ENCODE results near the gene COL21A1. TPM values are rescaled to one million over a fixed set of nuclear protein-coding genes. Genes with fewer than 3 reads are reported as not detected.

COL21A1 gene
- total RNA-seq, 2 experiments from 2014 or later = not detected

GRCh38 chr6:56282391-56282790 lies 35.0 kb upstream of the COL21A1 start:
- H3K27ac Mint-ChIP-seq = no peak overlapping the region

GRCh38 chr6:56280126-56280525 lies 32.7 kb upstream of the COL21A1 start:
- Histone ChIP-seq H3K36me3 (ENCODE audit: insufficient read depth, low read length) (no peaks in the 10 kb centered on the region), H3K27me3 (ENCODE audit: control insufficient read depth in 1 of 2, insufficient read depth in 2 of 2, low read length in 2 of 2) (no peaks in the 10 kb centered on the region), H3K27ac (ENCODE audit: low read depth in 1 of 2, low read length in 2 of 2) (no peak overlapping the region), H3K4me1 (ENCODE audit: insufficient read depth, low read length) (no peaks in the 10 kb centered on the region), H3K4me3 (ENCODE audit: low read length) (no peak overlapping the region), H3K9me3 (ENCODE audit: control insufficient read depth in 1 of 2, insufficient read depth in 1 of 2, low read length in 2 of 2) (peaks cover 0 to 3% of the 10 kb centered on the region in 2 experiments)
- intact Hi-C loops (cut with DNase I, micrococcal nuclease) = no loop called here
- H3K4me1 Mint-ChIP-seq (ENCODE audit: low read depth) = no peaks in the 10 kb centered on the region
- TF ChIP-seq, protein P1, sequence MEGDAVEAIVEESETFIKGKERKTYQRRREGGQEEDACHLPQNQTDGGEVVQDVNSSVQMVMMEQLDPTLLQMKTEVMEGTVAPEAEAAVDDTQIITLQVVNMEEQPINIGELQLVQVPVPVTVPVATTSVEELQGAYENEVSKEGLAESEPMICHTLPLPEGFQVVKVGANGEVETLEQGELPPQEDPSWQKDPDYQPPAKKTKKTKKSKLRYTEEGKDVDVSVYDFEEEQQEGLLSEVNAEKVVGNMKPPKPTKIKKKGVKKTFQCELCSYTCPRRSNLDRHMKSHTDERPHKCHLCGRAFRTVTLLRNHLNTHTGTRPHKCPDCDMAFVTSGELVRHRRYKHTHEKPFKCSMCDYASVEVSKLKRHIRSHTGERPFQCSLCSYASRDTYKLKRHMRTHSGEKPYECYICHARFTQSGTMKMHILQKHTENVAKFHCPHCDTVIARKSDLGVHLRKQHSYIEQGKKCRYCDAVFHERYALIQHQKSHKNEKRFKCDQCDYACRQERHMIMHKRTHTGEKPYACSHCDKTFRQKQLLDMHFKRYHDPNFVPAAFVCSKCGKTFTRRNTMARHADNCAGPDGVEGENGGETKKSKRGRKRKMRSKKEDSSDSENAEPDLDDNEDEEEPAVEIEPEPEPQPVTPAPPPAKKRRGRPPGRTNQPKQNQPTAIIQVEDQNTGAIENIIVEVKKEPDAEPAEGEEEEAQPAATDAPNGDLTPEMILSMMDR (IDR thresholded peaks at IDR 0.05) = no peak
- H3K27ac Mint-ChIP-seq = no peak overlapping the region
- DNase-seq (no peak), ATAC-seq (ENCODE audit: poor library complexity) (no peak)
- H3K4me3 Mint-ChIP-seq = no peak overlapping the region
- no peaks in the 10 kb centered on the region for H3K36me3 Mint-ChIP-seq (ENCODE audit: low read depth)
- peaks cover 2% of the 10 kb centered on the region for H3K9me3 Mint-ChIP-seq
- CTCF ChIA-PET = no interaction called here
- POLR2A ChIA-PET = no interaction called here
- no peaks in the 10 kb centered on the region for H3K27me3 Mint-ChIP-seq

More at GRCh38 chr6:56282391-56282790, 35.0 kb upstream of the COL21A1 start:
- no peak for DNase-seq
- Histone ChIP-seq H3K4me3 (ENCODE audit: low read length) (no peak overlapping the region), H3K27me3 (ENCODE audit: control insufficient read depth in 1 of 2, insufficient read depth in 2 of 2, low read length in 2 of 2) (no peaks in the 10 kb centered on the region), H3K4me1 (ENCODE audit: insufficient read depth, low read length) (no peaks in the 10 kb centered on the region), H3K27ac (ENCODE audit: low read depth in 1 of 2, low read length in 2 of 2) (no peak overlapping the region), H3K9me3 (ENCODE audit: control insufficient read depth in 1 of 2, insufficient read depth in 1 of 2, low read length in 2 of 2) (no peaks in the 10 kb centered on the region), H3K36me3 (ENCODE audit: insufficient read depth, low read length) (no peaks in the 10 kb centered on the region)
- Mint-ChIP-seq H3K36me3 (ENCODE audit: low read depth) (no peaks in the 10 kb centered on the region), H3K27me3 (peaks cover 4% of the 10 kb centered on the region), H3K9me3 (peaks cover 2% of the 10 kb centered on the region), H3K4me3 (no peak overlapping the region), H3K4me1 (ENCODE audit: low read depth) (no peaks in the 10 kb centered on the region)
- TF ChIP-seq, protein P1 (IDR thresholded peaks at IDR 0.05) = no peak
- POLR2A ChIA-PET = no interaction called here
- CTCF ChIA-PET = no interaction called here
- intact Hi-C loops (cut with DNase I, micrococcal nuclease) = no loop called here
- ATAC-seq (ENCODE audit: poor library complexity) = no peak

DNA sequence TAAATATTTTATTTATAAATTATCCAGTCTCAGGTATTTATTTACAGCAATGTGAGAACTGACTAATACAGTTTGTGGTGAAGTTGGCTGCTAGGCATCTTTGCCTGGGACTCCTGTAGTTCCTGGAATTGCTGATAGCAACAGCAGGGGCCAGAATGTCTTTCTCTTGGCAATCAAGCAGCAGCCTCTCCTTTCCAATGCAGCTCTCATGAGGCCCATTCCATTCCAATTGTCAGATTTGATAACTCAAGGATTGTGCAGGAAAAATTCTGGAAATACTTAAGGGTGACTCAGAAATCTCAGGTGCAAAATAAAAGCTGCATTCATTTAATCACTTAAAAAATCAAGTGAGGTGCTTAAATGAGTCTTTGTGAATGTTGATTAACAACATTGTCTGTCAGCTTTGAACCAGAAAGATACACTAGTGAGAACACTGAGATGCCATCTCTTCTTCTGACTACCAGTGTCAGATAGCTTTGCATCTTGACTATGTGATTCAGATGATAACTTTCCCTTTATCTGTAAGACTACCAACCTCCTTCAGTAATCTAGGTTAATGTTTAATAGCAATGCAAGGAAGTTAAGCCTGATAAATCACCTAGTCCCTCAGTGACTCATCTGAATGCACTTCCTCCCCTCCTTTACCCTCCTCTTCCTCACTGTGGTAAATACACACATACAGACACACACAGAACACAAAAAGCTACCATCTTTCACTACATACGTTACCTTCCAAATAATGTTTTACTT lies 32.1 kb upstream of the COL21A1 start:
- Mint-ChIP-seq H3K27ac (no peak overlapping the region), H3K9me3 (peaks cover 2% of the 10 kb centered on the region), H3K4me3 (no peak overlapping the region), H3K27me3 (no peaks in the 10 kb centered on the region), H3K36me3 (ENCODE audit: low read depth) (no peaks in the 10 kb centered on the region), H3K4me1 (ENCODE audit: low read depth) (no peaks in the 10 kb centered on the region)
- no peaks in the 10 kb centered on the region for H3K36me3 ChIP-seq (ENCODE audit: insufficient read depth, low read length)
- peaks cover 0 to 3% of the 10 kb centered on the region in 2 experiments for H3K9me3 ChIP-seq (ENCODE audit: control insufficient read depth in 1 of 2, insufficient read depth in 1 of 2, low read length in 2 of 2)
- TF ChIP-seq, protein P1 (IDR thresholded peaks at IDR 0.05) = no peak
- ChIA-PET CTCF (no interaction called here), POLR2A (no interaction called here)
- no peak overlapping the region for H3K4me3 ChIP-seq (ENCODE audit: low read length)
- H3K27ac ChIP-seq (ENCODE audit: low read depth in 1 of 2, low read length in 2 of 2) = no peak overlapping the region
- H3K4me1 ChIP-seq (ENCODE audit: insufficient read depth, low read length) = no peaks in the 10 kb centered on the region
- intact Hi-C loops (cut with DNase I, micrococcal nuclease) = no loop called here
- DNase-seq (no peak), ATAC-seq (ENCODE audit: poor library complexity) (no peak)
- no peaks in the 10 kb centered on the region for H3K27me3 ChIP-seq (ENCODE audit: control insufficient read depth in 1 of 2, insufficient read depth in 2 of 2, low read length in 2 of 2)
